Type B pancreatic cell (in vitro differentiated cells): ENCODE data around the gene PRDM15. TPM values are rescaled to one million over a fixed set of nuclear protein-coding genes. Genes with fewer than 3 reads are reported as not detected.

Source experiments
- DNase-seq: peaks from one replicate; pipeline ENCODE4 v3.0.0; 2021; ENCODE audit warnings: mixed read lengths; ENCODE audit not compliant: unreplicated experiment; ENCODE audit errors: extremely low spot score
- H3K27ac Mint-ChIP-seq: 2 replicates; pipeline ENCODE4 v1.8.0; 2021; ENCODE audit warnings: mild to moderate bottlenecking, mixed read lengths
- H3K27me3 Mint-ChIP-seq: 2 replicates; pipeline ENCODE4 v1.8.0; 2021; ENCODE audit warnings: mixed read lengths
- H3K36me3 Mint-ChIP-seq: 2 replicates; pipeline ENCODE4 v1.8.0; 2021; ENCODE audit warnings: mixed read lengths
- H3K4me1 Mint-ChIP-seq: one replicate; pipeline ENCODE4 v1.8.0; 2021; ENCODE audit warnings: mixed read lengths; ENCODE audit not compliant: unreplicated experiment
- H3K4me3 Mint-ChIP-seq: 2 replicates; pipeline ENCODE4 v1.8.0; 2021; ENCODE audit warnings: mild to moderate bottlenecking, mixed read lengths
- H3K9me3 Mint-ChIP-seq: 2 replicates; pipeline ENCODE4 v1.8.0; 2021; ENCODE audit warnings: mixed read lengths
- CTCF ChIP-seq: fragments of 200-600 bp; sonication (generic); conservative IDR thresholded peaks from 2 replicates; pipeline ENCODE4 v1.5.0; 2021; ENCODE audit warnings: antibody characterized with exemption, mild to moderate bottlenecking
- total RNA-seq: library from RNA; stranded (reverse); gene quantifications from 2 replicates; pipeline ENCODE4 v1.2.1, GENCODE V29; 2021; ENCODE audit warnings: low replicate concordance

PRDM15 gene
- total RNA-seq, 1 donor from 2014 or later: 8.8 TPM

- Mint-ChIP-seq H3K4me1 (peaks cover 10% of the 10 kb centered on the region), H3K9me3 (no peaks in the 10 kb centered on the region), H3K4me3 (no peak overlapping the region), H3K27me3 (no peaks in the 10 kb centered on the region), H3K27ac (no peak overlapping the region), H3K36me3 (peaks cover 23% of the 10 kb centered on the region)
- DNase-seq: no peak
- no peak for TF ChIP-seq CTCF
Measured at GRCh38 chr21:41901099-41901498, 22.0 kb upstream of the PRDM15 start.

- no peaks in the 10 kb centered on the region for H3K27me3 Mint-ChIP-seq
Measured at GRCh38 chr21:41900401-41900800, 21.3 kb upstream of the PRDM15 start.

GRCh38 chr21:41899426-41900202, 20.5 kb upstream of the PRDM15 start:
- Mint-ChIP-seq H3K4me1 (peaks cover 21% of the 10 kb centered on the region), H3K9me3 (no peaks in the 10 kb centered on the region), H3K36me3 (peaks cover 29% of the 10 kb centered on the region), H3K27me3 (no peaks in the 10 kb centered on the region), H3K4me3 (no peak overlapping the region), H3K27ac (no peak overlapping the region)
- TF ChIP-seq CTCF: no peak
- no peak for DNase-seq

More at GRCh38 chr21:41900401-41900800, 21.3 kb upstream of the PRDM15 start:
- H3K36me3 Mint-ChIP-seq: peaks cover 27% of the 10 kb centered on the region
- H3K27ac Mint-ChIP-seq: no peak overlapping the region
- no peak for DNase-seq
- no peak for TF ChIP-seq CTCF
- peaks cover 17% of the 10 kb centered on the region for H3K4me1 Mint-ChIP-seq
- H3K4me3 Mint-ChIP-seq: no peak overlapping the region
- no peaks in the 10 kb centered on the region for H3K9me3 Mint-ChIP-seq

GRCh38 chr21:41898998-41899397, 19.9 kb upstream of the PRDM15 start:
- TF ChIP-seq CTCF: no peak
- Mint-ChIP-seq H3K4me1 (peaks cover 21% of the 10 kb centered on the region), H3K27ac (no peak overlapping the region), H3K4me3 (no peak overlapping the region), H3K9me3 (no peaks in the 10 kb centered on the region), H3K36me3 (peaks cover 26% of the 10 kb centered on the region), H3K27me3 (no peaks in the 10 kb centered on the region)
- no peak for DNase-seq

- peaks cover 26% of the 10 kb centered on the region for H3K36me3 Mint-ChIP-seq
Measured at GRCh38 chr21:41897700-41898099, 18.6 kb upstream of the PRDM15 start.

More at GRCh38 chr21:41897700-41898099, 18.6 kb upstream of the PRDM15 start:
- Mint-ChIP-seq H3K4me1 (peaks cover 21% of the 10 kb centered on the region), H3K27ac (no peak overlapping the region), H3K4me3 (no peak overlapping the region), H3K27me3 (no peaks in the 10 kb centered on the region), H3K9me3 (no peaks in the 10 kb centered on the region)
- no peak for TF ChIP-seq CTCF
- no peak for DNase-seq
